ENCODE results near the gene FAM222A.
A peak's percentile ranks its signal among the peaks of the same experiment; 100 is the strongest.
"Not testable (repeated sequence)": the region's sequence is repeated elsewhere in the genome, so short reads cannot be mapped to it uniquely, and the experiment has no call there.

FAM222A gene

GRCh38 chr12:109689426-109689825 lies 24.2 kb upstream of the FAM222A start:
- no peak for DNase-seq

GRCh38 chr12:109693160-109693559 lies 20.5 kb upstream of the FAM222A start:
- in situ Hi-C loops (cut with HindIII; ENCODE audit: low pct_ligation_motif_present, low pct_unique_long_range_greater_than_20kb, low sequenced_read_pairs), result no loop called here
- no peak for DNase-seq

More at GRCh38 chr12:109689426-109689825, 24.2 kb upstream of the FAM222A start:
- in situ Hi-C loops (cut with HindIII; ENCODE audit: low pct_ligation_motif_present, low pct_unique_long_range_greater_than_20kb, low sequenced_read_pairs), result no loop called here

GRCh38 chr12:109693653-109694600 lies 19.7 kb upstream of the FAM222A start:
- in situ Hi-C loops (cut with HindIII; ENCODE audit: low pct_ligation_motif_present, low pct_unique_long_range_greater_than_20kb, low sequenced_read_pairs), result no loop called here
- no peak for DNase-seq

- in situ Hi-C loops (cut with HindIII; ENCODE audit: low pct_ligation_motif_present, low pct_unique_long_range_greater_than_20kb, low sequenced_read_pairs), result not testable (repeated sequence)
Observed at GRCh38 chr12:109694629-109695028, 19.0 kb upstream of the FAM222A start.

GRCh38 chr12:109695416-109695815 lies 18.2 kb upstream of the FAM222A start:
- in situ Hi-C loops (cut with HindIII; ENCODE audit: low pct_ligation_motif_present, low pct_unique_long_range_greater_than_20kb, low sequenced_read_pairs), result no loop called here
- no peak for DNase-seq

More at GRCh38 chr12:109694629-109695028, 19.0 kb upstream of the FAM222A start:
- not testable (repeated sequence) for DNase-seq

- DNase-seq, result no peak
- in situ Hi-C loops (cut with HindIII; ENCODE audit: low pct_ligation_motif_present, low pct_unique_long_range_greater_than_20kb, low sequenced_read_pairs), result no loop called here
Observed at GRCh38 chr12:109695961-109696461, 17.6 kb upstream of the FAM222A start.

GRCh38 chr12:109696485-109697269 lies 16.9 kb upstream of the FAM222A start:
- peak; percentile 26 for DNase-seq
- in situ Hi-C loops (cut with HindIII; ENCODE audit: low pct_ligation_motif_present, low pct_unique_long_range_greater_than_20kb, low sequenced_read_pairs), result no loop called here

GRCh38 chr12:109697270-109697553 lies 16.4 kb upstream of the FAM222A start:
- no peak for DNase-seq
- in situ Hi-C loops (cut with HindIII; ENCODE audit: low pct_ligation_motif_present, low pct_unique_long_range_greater_than_20kb, low sequenced_read_pairs), result no loop called here

- in situ Hi-C loops (cut with HindIII; ENCODE audit: low pct_ligation_motif_present, low pct_unique_long_range_greater_than_20kb, low sequenced_read_pairs), result no loop called here
- no peak for DNase-seq
Observed at GRCh38 chr12:109697877-109698468, 15.7 kb upstream of the FAM222A start.

GRCh38 chr12:109698820-109699219 lies 14.8 kb upstream of the FAM222A start:
- in situ Hi-C loops (cut with HindIII; ENCODE audit: low pct_ligation_motif_present, low pct_unique_long_range_greater_than_20kb, low sequenced_read_pairs), result no loop called here

GRCh38 chr12:109701064-109701463 lies 12.6 kb upstream of the FAM222A start:
- in situ Hi-C loops (cut with HindIII; ENCODE audit: low pct_ligation_motif_present, low pct_unique_long_range_greater_than_20kb, low sequenced_read_pairs), result no loop called here
- DNase-seq, result no peak

More at GRCh38 chr12:109698820-109699219, 14.8 kb upstream of the FAM222A start:
- no peak for DNase-seq

- in situ Hi-C loops (cut with HindIII; ENCODE audit: low pct_ligation_motif_present, low pct_unique_long_range_greater_than_20kb, low sequenced_read_pairs), result no loop called here
- DNase-seq, result no peak
Observed at GRCh38 chr12:109702111-109702841, 11.3 kb upstream of the FAM222A start.

- no peak for DNase-seq
- in situ Hi-C loops (cut with HindIII; ENCODE audit: low pct_ligation_motif_present, low pct_unique_long_range_greater_than_20kb, low sequenced_read_pairs), result no loop called here
Observed at GRCh38 chr12:109703684-109704083, 9.9 kb upstream of the FAM222A start.

- in situ Hi-C loops (cut with HindIII; ENCODE audit: low pct_ligation_motif_present, low pct_unique_long_range_greater_than_20kb, low sequenced_read_pairs), result no loop called here
- no peak for DNase-seq
Observed at GRCh38 chr12:109704371-109705098, 9.1 kb upstream of the FAM222A start.

GRCh38 chr12:109705291-109705690 lies 8.3 kb upstream of the FAM222A start:
- in situ Hi-C loops (cut with HindIII; ENCODE audit: low pct_ligation_motif_present, low pct_unique_long_range_greater_than_20kb, low sequenced_read_pairs), result no loop called here
- DNase-seq, result no peak

GRCh38 chr12:109706398-109706746 lies 7.3 kb upstream of the FAM222A start:
- in situ Hi-C loops (cut with HindIII; ENCODE audit: low pct_ligation_motif_present, low pct_unique_long_range_greater_than_20kb, low sequenced_read_pairs), result no loop called here
- no peak for DNase-seq

GRCh38 chr12:109706747-109707469 lies 6.7 kb upstream of the FAM222A start:
- no peak for DNase-seq
- in situ Hi-C loops (cut with HindIII; ENCODE audit: low pct_ligation_motif_present, low pct_unique_long_range_greater_than_20kb, low sequenced_read_pairs), result no loop called here

Measured in ACHN (cell line).